Neural cell (in vitro differentiated cells): Measurements from ENCODE around the gene SETD2. TPM values are rescaled to one million over a fixed set of nuclear protein-coding genes. Genes with fewer than 3 reads are reported as not detected.
"Not testable (repeated sequence)": the region's sequence is repeated elsewhere in the genome, so short reads cannot be mapped to it uniquely, and the experiment has no call there.

Experiments
- H2AFZ ChIP-seq: fragments of 200-600, 300-800 bp; sonication (generic), shearing (Covaris generic); 2 replicates; pipeline ENCODE4 v1.6.0; 2014; ENCODE audit warnings: low read depth, mild to moderate bottlenecking, antibody characterized with exemption, low read length, moderate library complexity
- H3F3A ChIP-seq: fragments of 200-600 bp; shearing (Covaris generic); 2 replicates; pipeline ENCODE4 v1.6.1; 2016; ENCODE audit warnings: mild to moderate bottlenecking, moderate library complexity, mixed read lengths, antibody characterized with exemption, low read length; ENCODE audit not compliant: insufficient read depth, poor library complexity, severe bottlenecking
- H3K27ac ChIP-seq: fragments of 200-600, 300-800 bp; sonication (generic), shearing (Covaris generic); 2 replicates; pipeline ENCODE4 v1.5.1; 2014; ENCODE audit warnings: mild to moderate bottlenecking, low read length, moderate library complexity
- H3K27me3 ChIP-seq: fragments of 300-800, 200-600 bp; sonication (generic), shearing (Covaris generic); 2 replicates; pipeline ENCODE4 v1.6.0; 2014; ENCODE audit warnings: mild to moderate bottlenecking, low read depth, low read length, moderate library complexity; ENCODE audit not compliant: insufficient read depth
- H3K36me3 ChIP-seq: fragments of 300-800, 200-600 bp; sonication (generic), shearing (Covaris generic); 2 replicates; pipeline ENCODE4 v1.5.1; 2014; ENCODE audit warnings: mild to moderate bottlenecking, antibody characterized with exemption, low read length, moderate library complexity; ENCODE audit not compliant: insufficient read depth
- H3K4me2 ChIP-seq: fragments of 300-800, 200-600 bp; sonication (generic), shearing (Covaris generic); 2 replicates; pipeline ENCODE4 v1.6.0; 2014; ENCODE audit warnings: mild to moderate bottlenecking, low read length
- H3K4me3 ChIP-seq: fragments of 300-800, 200-600 bp; sonication (generic), shearing (Covaris generic); 2 replicates; pipeline ENCODE4 v1.5.1; 2014; ENCODE audit warnings: mild to moderate bottlenecking, low read length, moderate library complexity
- H3K79me2 ChIP-seq: fragments of 200-600 bp; shearing (Covaris generic); replicated peaks from 2 replicates; pipeline ENCODE4 v1.6.0; 2014; ENCODE audit warnings: mild to moderate bottlenecking, low read length, moderate library complexity; ENCODE audit not compliant: insufficient read depth
- H3K9ac ChIP-seq: fragments of 300-800, 200-600 bp; sonication (generic), shearing (Covaris generic); 2 replicates; pipeline ENCODE4 v1.6.1; 2016; ENCODE audit warnings: mild to moderate bottlenecking, low read length, mixed read lengths
- H3K9me2 ChIP-seq: fragments of 200-600 bp; shearing (Covaris generic); 2 replicates; pipeline ENCODE4 v1.6.1; 2016; ENCODE audit warnings: mild to moderate bottlenecking, low read length, mixed read lengths; ENCODE audit not compliant: insufficient read depth
- H3K9me3 ChIP-seq: fragments of 200-600, 300-800 bp; sonication (generic), shearing (Covaris generic); 2 replicates; pipeline ENCODE4 v1.6.1; 2016; ENCODE audit warnings: mild to moderate bottlenecking, mixed run types, low read length, moderate library complexity, mixed read lengths
- H4K20me1 ChIP-seq: fragments of 200-600 bp; shearing (Covaris generic); 2 replicates; pipeline ENCODE4 v1.6.1; 2016; ENCODE audit warnings: mild to moderate bottlenecking, mixed run types; ENCODE audit not compliant: insufficient read depth
- EP300 ChIP-seq: fragments of 450-650 bp; conservative IDR thresholded peaks from 2 replicates; pipeline ENCODE4 v1.6.1; 2014; ENCODE audit warnings: antibody characterized with exemption, mild to moderate bottlenecking, moderate library complexity; ENCODE audit not compliant: poor library complexity, severe bottlenecking
- EZH2 ChIP-seq: fragments of 200-600, 300-800 bp; shearing (Covaris generic), sonication (generic); IDR thresholded peaks from 2 replicates; pipeline ENCODE4 v1.6.1; 2014; ENCODE audit warnings: antibody characterized with exemption, low read length, borderline replicate concordance, mild to moderate bottlenecking; ENCODE audit not compliant: insufficient read depth, poor library complexity, severe bottlenecking
- MXI1 ChIP-seq: fragments of 450-650 bp; conservative IDR thresholded peaks from 2 replicates; pipeline ENCODE4 v1.6.1; 2014; ENCODE audit warnings: antibody characterized with exemption, mild to moderate bottlenecking; ENCODE audit not compliant: poor library complexity, severe bottlenecking
- POLR2AphosphoS5 ChIP-seq: IDR thresholded peaks from 2 replicates; pipeline ENCODE4 v1.6.1; 2012
- RAD21 ChIP-seq: fragments of 450-650 bp; conservative IDR thresholded peaks from 2 replicates; pipeline ENCODE4 v1.6.1; 2014; ENCODE audit warnings: antibody characterized with exemption, mild to moderate bottlenecking, moderate library complexity
- SMC3 ChIP-seq: fragments of 450-650 bp; conservative IDR thresholded peaks from 2 replicates; pipeline ENCODE4 v1.6.1; 2014; ENCODE audit warnings: antibody characterized with exemption, mild to moderate bottlenecking, moderate library complexity; ENCODE audit not compliant: poor library complexity
- TAF1 ChIP-seq: IDR thresholded peaks from 2 replicates; pipeline ENCODE4 v1.6.1; 2012; ENCODE audit warnings: low read depth
- polyA plus RNA-seq: library from polyadenylated mRNA; depleted of rRNA; stranded (reverse); fragments of >200 nt; gene quantifications from 2 replicates; pipeline ENCODE4 v1.2.3, GENCODE V29; 2014
- TF ChIP-seq, protein P1 (sequence below): IDR thresholded peaks from 2 replicates; pipeline ENCODE4 v1.6.1; 2012; ENCODE audit warnings: borderline replicate concordance
- TF ChIP-seq, protein P2 (sequence below): fragments of 450-650 bp; IDR thresholded peaks from 2 replicates; pipeline ENCODE4 v1.5.1; 2014; ENCODE audit warnings: antibody characterized with exemption, mild to moderate bottlenecking, moderate library complexity; ENCODE audit not compliant: poor library complexity, severe bottlenecking

The SETD2 gene
- polyA plus RNA-seq, 1 donor from 2014 or later = 18.4 TPM

DNA sequence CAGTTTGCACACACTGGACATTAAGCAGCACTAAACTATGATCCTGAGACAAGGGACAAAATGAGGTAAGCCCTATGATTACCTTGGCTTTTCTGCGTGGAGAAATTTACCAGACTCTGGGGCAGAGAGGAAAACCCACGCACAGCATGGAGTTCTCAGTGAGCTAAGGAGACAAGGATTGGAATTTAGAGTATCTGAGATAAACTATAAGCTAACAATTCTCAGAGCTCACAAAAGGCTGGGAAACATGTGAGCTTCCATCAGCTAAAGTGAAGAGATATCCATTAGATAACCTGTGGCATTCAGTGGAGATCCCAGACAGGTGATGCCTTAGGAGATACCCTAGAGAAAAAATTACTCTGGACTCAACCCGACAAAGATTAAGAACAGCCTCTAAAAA is 135.8 kb downstream of the SETD2 start:
- peaks cover 3% of the 10 kb centered on the region for H3K79me2 ChIP-seq
- H3K36me3 ChIP-seq = no peaks in the 10 kb centered on the region
- TF ChIP-seq POLR2AphosphoS5 = no peak
- no peak for TF ChIP-seq EP300
- TF ChIP-seq RAD21 = no peak
- TF ChIP-seq, protein P1, sequence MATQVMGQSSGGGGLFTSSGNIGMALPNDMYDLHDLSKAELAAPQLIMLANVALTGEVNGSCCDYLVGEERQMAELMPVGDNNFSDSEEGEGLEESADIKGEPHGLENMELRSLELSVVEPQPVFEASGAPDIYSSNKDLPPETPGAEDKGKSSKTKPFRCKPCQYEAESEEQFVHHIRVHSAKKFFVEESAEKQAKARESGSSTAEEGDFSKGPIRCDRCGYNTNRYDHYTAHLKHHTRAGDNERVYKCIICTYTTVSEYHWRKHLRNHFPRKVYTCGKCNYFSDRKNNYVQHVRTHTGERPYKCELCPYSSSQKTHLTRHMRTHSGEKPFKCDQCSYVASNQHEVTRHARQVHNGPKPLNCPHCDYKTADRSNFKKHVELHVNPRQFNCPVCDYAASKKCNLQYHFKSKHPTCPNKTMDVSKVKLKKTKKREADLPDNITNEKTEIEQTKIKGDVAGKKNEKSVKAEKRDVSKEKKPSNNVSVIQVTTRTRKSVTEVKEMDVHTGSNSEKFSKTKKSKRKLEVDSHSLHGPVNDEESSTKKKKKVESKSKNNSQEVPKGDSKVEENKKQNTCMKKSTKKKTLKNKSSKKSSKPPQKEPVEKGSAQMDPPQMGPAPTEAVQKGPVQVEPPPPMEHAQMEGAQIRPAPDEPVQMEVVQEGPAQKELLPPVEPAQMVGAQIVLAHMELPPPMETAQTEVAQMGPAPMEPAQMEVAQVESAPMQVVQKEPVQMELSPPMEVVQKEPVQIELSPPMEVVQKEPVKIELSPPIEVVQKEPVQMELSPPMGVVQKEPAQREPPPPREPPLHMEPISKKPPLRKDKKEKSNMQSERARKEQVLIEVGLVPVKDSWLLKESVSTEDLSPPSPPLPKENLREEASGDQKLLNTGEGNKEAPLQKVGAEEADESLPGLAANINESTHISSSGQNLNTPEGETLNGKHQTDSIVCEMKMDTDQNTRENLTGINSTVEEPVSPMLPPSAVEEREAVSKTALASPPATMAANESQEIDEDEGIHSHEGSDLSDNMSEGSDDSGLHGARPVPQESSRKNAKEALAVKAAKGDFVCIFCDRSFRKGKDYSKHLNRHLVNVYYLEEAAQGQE = no peak
- no peak for TF ChIP-seq TAF1
- no peak for TF ChIP-seq EZH2
- TF ChIP-seq SMC3 = no peak
- no peak overlapping the region for H3K9ac ChIP-seq
- no peaks in the 10 kb centered on the region for H3K9me2 ChIP-seq
- no peak overlapping the region for H3K4me3 ChIP-seq
- no peaks in the 10 kb centered on the region for H3K27me3 ChIP-seq
- no peaks in the 10 kb centered on the region for H4K20me1 ChIP-seq
- no peaks in the 10 kb centered on the region for H3F3A ChIP-seq
- H2AFZ ChIP-seq = no peak overlapping the region
- no peak overlapping the region for H3K4me2 ChIP-seq
- no peaks in the 10 kb centered on the region for H3K9me3 ChIP-seq
- H3K27ac ChIP-seq = no peak overlapping the region

DNA sequence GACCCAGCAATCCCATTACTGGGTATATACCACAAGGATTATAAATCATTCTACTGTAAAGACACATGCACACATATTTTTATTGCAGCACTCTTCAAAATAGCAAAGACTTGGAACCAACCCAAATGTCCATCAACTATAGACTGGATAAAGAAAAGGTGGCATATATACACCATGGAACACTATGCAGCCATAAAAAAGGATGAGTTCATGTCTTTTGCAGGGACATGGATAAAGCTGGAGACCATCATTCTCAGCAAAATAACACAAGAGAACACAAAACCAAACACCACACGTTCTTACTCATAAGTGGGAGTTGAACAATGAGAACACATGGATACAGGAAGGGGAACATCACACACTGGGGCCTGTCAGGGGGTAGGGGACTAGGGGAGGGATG is 137.5 kb downstream of the SETD2 start:
- H3K9ac ChIP-seq, H3K27ac ChIP-seq, H4K20me1 ChIP-seq, H3K9me3 ChIP-seq, H3K27me3 ChIP-seq, H3K79me2 ChIP-seq, H2AFZ ChIP-seq, H3F3A ChIP-seq, H3K36me3 ChIP-seq, H3K4me2 ChIP-seq, H3K4me3 ChIP-seq, H3K9me2 ChIP-seq: not testable (repeated sequence)

DNA sequence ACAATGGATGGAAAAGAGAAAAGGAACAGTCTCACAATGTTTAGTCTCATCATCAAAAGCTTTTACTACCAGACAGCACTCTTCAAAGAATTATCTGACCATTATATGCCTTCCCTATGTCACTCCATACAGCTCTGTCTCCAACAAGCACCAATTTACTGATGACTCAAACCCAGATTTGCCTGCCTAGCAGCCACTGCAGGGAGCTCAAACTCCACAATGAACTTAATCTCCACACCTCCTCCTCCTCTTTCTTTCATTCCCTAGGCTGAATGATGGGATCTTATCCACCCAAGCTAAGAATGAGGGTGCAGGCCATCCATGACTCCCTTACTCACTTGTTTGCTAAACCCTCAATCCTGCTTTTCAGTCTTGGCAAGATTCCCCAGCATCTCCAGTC is 139.0 kb downstream of the SETD2 start:
- Histone ChIP-seq H3K4me3 (no peak overlapping the region), H3F3A (no peaks in the 10 kb centered on the region), H4K20me1 (no peaks in the 10 kb centered on the region), H3K79me2 (peaks cover 3% of the 10 kb centered on the region), H2AFZ (no peak overlapping the region), H3K9me2 (no peaks in the 10 kb centered on the region), H3K9me3 (no peaks in the 10 kb centered on the region), H3K27ac (no peak overlapping the region), H3K9ac (no peak overlapping the region), H3K27me3 (no peaks in the 10 kb centered on the region), H3K36me3 (no peaks in the 10 kb centered on the region), H3K4me2 (no peak overlapping the region)
- no peak for TF ChIP-seq RAD21

DNA sequence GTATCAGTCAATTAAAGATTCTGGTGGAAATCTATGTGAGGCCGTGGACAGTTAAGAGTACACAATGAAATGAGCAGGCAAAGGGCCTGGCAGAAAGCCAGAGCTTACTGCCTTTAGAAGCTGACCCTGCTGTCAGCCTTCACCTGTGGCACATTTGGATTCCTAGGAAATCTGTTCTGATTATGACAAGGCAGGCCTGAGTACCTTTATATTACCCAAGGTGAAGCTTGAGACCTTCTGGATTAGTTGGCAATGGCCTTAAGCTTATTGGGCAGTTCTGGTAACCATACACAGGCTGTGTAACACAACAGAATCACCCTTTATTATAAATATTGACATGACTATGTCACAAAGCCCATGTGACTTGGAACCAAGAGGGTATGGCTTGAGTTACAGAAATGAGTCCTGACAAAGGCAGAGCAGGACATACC is 141.3 kb downstream of the SETD2 start:
- Histone ChIP-seq H3K27ac (no peak overlapping the region), H3K36me3 (no peaks in the 10 kb centered on the region), H2AFZ (no peak overlapping the region), H3K4me2 (no peak overlapping the region), H3K79me2 (peaks cover 3% of the 10 kb centered on the region), H3K9me2 (no peaks in the 10 kb centered on the region), H3K4me3 (no peak overlapping the region), H3K27me3 (no peaks in the 10 kb centered on the region), H3F3A (no peaks in the 10 kb centered on the region), H3K9ac (no peak overlapping the region), H4K20me1 (no peaks in the 10 kb centered on the region), H3K9me3 (no peaks in the 10 kb centered on the region)
- TF ChIP-seq TAF1 = no peak
- no peak for TF ChIP-seq RAD21
- TF ChIP-seq, protein P2, sequence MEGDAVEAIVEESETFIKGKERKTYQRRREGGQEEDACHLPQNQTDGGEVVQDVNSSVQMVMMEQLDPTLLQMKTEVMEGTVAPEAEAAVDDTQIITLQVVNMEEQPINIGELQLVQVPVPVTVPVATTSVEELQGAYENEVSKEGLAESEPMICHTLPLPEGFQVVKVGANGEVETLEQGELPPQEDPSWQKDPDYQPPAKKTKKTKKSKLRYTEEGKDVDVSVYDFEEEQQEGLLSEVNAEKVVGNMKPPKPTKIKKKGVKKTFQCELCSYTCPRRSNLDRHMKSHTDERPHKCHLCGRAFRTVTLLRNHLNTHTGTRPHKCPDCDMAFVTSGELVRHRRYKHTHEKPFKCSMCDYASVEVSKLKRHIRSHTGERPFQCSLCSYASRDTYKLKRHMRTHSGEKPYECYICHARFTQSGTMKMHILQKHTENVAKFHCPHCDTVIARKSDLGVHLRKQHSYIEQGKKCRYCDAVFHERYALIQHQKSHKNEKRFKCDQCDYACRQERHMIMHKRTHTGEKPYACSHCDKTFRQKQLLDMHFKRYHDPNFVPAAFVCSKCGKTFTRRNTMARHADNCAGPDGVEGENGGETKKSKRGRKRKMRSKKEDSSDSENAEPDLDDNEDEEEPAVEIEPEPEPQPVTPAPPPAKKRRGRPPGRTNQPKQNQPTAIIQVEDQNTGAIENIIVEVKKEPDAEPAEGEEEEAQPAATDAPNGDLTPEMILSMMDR = no peak
- TF ChIP-seq, protein P1 = no peak
- no peak for TF ChIP-seq SMC3
- TF ChIP-seq EP300 = no peak
- no peak for TF ChIP-seq POLR2AphosphoS5
- no peak for TF ChIP-seq EZH2
- no peak for TF ChIP-seq MXI1
